NB4 (cell line): Measurements from ENCODE around the gene MRPL2.

Experiments
- CTCF ChIP-seq: IDR thresholded peaks from one replicate; pipeline ENCODE4 v1.5.1; 2012; ENCODE audit warnings: low read depth, low read length
- POLR2A ChIP-seq: IDR thresholded peaks from 2 replicates; pipeline ENCODE4 v1.6.1; 2011; ENCODE audit warnings: mild to moderate bottlenecking; ENCODE audit not compliant: insufficient read length; ENCODE audit errors: extremely low read depth

GRCh38 chr6:43081043-43081442 is 21.8 kb upstream of the MRPL2 start:
- no peak for TF ChIP-seq CTCF
- no peak for TF ChIP-seq POLR2A
